Measurements from ENCODE around the gene SNX25.

- TF ChIP-seq CTCF (IDR thresholded peaks at IDR 0.05) (no peak), POLR2A (IDR thresholded peaks at IDR 0.05) (no peak)
These were observed 114.2 kb downstream of the SNX25 start for GRCh38 chr4:185323606-185324005.
